Measurements from ENCODE around the gene YEATS2.

The YEATS2 gene

DNA sequence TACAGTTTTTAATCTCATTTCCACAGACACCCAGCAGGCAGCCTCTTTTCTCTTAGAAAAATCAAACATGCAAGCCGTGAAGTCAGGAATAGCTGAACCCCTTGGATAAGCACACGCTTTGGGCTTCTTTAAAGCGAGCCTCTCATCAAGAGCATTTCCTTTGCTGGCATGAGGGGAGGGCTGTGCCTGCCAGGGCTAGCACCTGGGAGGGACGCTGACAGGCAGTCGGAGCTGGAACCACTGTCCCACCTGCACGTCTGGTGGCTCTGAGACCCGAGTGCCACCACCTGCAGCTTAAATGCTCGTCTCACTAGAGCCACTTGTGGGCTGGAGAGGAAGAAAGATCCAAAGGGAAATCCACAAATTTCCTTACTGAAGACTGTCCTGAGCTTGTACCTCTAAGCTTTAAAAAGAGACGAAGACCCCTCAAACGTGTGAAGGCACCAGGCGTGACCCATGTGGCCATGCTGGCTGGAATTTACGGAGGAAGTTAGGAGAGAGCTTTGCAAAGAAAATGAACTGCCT is 118.4 kb downstream of the YEATS2 start:
- DNase-seq = no peak

DNA sequence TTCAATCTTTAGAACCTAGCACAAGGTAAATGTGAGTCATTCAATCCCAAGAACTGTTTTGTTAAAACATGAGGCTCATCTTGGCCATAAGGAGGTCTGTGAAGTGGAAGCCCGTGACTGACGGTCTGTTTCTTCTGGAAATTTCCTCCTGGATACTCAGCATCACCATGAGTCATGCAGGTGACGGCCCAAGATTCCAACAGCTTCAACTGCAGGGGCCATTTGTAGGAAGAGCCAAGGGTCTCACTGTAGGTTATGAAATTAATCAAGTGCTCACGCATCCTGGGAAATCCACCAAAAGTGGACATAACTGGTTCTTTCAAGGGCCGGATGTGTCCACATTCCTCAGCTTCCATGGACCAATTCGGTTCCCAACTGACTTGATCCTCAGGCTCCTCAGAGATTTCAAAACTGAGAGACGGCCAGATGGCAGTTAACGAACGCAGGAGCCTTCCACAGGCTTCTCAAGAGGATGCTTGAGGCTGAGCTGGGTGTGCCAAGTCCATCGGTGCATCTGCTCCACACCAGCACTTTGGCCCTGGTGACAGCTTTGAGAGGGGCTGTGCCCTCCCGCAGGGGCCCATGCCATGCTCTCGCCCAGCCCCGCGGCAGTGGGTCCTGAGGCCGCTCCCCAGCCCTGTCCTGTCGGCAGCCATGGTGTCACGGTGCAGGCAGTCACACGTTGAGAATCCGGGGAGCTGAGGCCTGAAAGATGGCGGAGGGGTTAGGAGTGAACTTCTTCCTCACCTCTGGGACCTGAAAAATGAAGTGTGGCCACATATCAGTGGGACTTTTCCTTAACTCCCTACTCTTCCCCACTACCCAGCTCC is 119.3 kb downstream of the YEATS2 start:
- DNase-seq = no peak

DNA sequence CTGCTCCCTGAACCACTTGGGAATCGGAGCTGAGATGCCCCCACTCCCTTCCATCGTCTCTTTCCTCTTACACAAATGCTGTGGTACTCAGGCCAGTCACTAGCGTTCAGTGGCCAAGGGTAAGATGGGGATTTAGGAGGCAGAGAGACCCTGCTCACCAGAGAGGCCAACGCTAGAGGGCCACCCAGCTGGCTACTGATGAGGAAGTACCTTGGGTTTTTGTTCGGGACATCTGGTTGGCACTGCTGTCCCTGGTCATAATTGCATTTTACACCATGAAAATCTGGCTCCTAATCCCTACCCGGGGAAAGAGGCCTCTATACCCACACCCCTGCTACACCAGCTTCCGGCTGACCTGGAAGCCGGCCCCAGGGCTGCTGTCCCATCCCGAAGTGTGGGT is 120.0 kb downstream of the YEATS2 start:
- DNase-seq = no peak

DNA sequence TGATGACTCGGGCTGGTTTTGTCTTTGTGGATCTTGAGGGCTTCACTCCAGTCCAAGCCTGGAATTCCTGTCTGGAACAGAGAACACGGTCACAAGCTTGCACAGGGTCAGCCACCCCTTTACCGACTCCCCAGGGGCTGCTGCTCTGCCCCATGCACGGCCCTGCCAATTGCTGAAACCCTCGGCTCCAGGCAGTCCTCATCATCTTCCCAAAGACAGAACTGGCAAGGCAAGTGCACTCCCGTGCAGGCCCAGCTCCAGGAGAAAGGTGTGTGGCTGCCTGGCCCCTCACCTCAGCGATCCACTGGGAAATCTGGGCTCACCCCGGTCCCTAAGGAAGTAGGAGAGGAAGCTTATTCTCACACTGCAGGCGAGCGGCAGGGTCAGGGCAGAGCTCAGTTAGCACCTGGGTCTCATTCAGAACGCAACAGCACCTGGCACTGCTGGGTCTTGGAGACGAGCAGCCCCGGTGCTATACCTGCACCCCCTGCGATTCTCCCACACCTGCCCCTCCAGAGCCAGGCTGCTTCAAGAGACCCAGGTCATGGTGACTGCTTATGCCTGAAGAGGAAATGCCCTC is 120.5 kb downstream of the YEATS2 start:
- DNase-seq = no peak

DNA sequence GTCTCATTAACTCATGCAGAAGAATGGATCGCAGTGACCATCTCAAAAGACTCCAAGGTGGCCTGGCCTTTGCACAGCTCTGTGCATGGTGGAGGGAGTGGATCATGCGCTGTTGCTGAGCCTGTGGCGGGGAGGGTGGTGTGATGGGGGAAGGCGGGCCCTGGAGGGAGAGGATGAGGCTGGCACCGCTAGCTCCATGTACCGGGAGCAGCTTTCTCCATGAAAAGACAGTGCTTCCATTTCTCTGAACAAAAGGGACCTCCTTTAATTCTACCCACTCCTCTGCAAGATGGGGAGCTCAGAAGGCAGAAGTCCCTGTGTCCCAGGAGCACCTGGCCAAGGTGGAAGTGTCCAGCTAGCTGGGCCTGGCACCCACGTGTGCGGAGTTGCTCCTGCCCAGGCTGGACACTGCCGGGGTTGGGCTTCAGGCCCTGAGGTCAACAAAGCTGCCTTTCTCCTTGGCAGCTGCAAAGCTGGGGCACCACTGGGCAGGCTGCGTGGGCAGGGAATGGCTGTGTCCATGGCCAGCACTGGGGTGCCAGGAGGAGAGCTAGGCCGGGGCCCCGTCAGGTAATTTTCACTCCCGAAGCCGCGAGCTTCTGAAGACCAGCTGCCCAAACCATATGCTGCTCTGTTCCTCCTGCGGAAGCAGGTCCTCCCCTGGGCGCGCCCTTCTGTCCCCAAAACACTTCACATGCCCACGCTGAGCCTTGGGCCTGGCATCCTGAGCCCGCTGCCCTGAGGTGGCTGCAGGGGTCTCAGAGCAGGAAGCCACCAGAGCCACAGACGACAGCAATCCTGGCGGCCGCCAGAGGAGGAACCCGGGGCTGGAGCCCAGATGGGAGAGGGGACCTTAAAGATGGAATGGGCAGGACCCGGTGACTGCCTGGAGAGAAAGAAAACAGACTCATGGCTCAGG is 121.4 kb downstream of the YEATS2 start:
- DNase-seq = no peak

DNA sequence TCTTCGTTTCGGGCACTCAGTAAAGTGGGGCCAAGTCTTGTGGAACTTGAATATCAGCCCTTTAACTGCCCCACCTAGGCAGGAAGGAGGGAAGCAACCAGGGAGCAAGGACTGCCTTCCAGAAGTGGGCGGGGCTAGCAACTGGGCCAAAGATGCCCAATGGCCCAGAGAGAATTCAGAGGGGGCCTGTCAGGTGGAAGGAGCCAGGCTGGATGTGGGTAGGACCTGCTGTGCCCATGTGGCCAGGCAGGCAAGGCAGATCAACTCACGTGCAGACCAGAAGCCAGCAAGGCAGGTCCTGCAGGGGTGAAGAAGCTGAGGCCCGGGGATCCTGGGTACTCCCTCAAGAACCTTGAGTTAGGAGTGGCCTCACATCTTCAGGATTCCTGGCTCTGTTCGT is 122.2 kb downstream of the YEATS2 start:
- no peak for DNase-seq

DNA sequence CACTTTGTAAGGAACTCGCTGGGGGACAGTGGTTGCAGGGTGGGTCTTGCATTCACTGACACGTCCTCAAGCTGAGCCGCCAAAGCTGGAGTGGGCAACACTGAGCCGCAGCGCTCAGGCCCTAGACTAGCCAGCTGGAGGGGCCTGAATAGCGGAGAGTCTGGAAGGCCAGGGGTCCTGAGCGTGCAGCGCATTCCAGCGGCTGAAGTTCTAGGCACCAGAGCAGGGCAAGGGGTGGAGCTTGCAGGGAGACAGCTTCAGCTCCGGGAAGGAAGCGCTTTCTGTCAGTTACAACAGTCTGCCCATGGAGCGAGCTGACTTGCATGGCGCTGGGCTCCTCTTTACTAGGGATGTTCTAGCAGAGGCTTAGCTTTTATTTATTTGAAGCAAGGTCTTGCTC is 125.0 kb downstream of the YEATS2 start:
- DNase-seq = no peak

DNA sequence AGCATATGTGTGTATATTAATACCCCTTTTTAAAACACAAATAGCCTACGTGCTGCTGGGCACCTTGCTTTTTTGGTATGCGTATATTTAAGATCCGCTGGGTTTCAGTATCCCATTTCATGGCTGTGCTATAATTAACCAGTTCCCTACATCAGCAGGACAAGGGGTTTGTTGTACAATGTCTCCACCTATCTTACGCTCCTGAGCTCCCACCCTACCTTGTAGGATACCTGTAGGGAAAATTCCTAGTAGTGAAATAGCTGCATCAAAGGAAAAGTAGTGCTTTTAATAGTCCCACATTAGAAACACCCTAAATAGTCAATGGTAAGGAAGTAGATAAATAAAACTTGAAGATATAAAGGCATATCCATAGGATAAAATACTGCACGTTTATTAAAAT is 126.4 kb downstream of the YEATS2 start:
- peak; percentile 59 for DNase-seq

DNA sequence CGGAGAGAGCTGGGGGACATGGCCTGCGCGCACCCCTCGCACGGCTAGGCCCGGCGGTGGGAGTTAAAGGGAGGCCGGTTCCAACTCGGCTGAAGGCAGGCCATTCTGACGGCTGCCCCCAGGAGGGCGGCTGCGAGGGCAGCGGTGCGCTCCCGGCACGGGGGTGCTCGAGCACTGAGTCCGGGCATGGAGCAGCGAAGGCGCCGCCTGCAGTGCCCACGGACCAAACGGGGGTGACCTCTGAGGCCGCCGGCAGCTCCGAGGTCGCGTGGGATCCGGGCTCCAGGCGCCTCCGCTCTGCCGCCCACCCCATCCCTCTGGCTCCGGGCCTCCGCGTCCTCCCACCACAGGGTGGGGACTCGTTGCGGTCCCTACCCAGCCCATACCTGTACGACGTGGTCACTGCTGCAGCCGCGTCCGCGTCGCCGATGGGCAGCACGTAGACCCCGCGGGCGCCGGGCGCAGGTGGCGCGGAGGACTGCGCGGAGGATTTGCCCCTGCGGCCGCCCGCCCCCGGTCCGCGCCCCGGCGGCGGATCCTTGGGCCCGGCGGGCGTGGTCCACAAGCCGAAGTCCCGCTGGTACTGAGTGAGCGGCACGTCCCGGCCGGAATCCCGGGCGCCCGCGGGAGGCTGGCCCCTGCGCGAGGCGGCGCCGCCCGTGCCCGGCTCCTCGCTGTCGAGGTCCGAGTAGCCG is 127.3 kb downstream of the YEATS2 start:
- peak; percentile 41 for DNase-seq

DNA sequence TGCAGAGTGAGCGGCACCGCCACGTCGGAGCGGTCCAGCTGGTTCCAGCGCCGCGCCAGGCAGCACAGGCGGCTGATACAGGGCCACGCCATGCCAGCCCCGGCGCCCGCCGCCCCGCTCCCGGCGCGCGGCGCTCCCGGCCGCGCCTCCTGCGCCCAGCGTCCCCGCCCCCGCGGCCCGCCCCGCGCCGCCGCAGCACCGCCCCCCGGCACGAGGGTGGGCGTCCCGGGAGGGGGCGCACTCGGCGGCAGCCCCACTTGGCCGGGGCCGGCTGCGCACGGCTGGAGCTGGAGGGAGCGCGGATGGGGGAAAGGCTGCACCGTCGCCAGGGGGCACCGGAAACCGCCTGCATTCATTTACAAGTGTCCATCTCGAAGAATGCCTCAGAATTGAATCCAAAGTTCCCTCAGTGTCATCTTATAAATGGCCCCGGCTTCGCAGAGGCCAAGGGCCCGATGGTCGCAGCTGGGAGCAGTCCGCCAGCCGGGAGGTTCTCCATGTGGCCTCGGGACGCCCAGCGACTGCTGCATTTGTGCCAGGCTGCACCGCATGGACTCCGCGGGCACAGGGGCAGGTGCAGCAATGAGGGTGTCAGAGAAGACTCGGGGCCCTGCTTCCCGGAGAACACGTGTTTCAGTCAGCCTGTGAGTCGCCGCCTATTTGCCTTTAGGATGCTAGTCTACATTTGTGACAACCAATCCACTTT is 128.0 kb downstream of the YEATS2 start, which contains the start of gene MAP6D1:
Gene MAP6D1, minus strand, starts transcription at position 122 of the 706 bp plus-strand sequence. Its CDS starts 30 bp downstream, at position 92.
- peak; percentile 86 for DNase-seq

DNA sequence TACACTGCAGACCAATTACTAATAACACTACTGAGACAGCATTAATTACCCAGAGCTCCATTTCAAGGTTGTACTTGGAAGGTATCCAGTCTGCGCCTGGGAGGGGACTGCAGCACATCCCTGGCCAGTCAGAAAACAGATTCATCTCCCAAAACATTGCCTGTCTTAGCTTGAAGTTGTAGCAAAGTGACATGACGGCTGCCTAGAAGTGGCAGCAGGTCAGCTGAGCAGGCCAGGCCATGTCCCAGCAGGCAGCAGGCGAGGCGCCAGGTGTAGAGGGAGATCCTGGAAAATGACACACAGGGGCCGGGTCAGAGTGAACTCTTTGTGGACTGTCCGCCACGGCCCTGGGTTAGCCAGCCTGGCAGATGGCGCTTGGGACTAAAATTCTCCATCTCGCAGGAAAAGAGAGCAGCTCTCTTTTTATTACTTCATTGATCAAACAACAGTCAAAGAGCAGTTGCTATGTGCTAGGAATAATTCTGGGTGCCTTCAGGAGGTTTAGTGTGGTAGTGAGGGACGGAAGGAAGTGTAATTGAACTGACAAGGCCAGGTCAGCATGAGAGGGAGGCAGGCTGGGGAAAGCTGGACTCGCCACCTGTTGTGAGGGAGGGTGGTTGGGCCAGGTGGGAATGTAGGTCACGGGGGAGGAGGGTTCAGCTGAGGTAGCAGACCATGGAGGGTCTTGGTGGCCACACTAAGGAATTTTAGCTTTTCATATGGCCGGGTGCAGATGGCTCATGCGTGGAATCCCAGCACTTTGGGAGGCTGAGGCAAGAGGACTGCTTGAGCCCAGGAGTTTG is 129.1 kb downstream of the YEATS2 start:
- DNase-seq = peak; percentile 91

DNA sequence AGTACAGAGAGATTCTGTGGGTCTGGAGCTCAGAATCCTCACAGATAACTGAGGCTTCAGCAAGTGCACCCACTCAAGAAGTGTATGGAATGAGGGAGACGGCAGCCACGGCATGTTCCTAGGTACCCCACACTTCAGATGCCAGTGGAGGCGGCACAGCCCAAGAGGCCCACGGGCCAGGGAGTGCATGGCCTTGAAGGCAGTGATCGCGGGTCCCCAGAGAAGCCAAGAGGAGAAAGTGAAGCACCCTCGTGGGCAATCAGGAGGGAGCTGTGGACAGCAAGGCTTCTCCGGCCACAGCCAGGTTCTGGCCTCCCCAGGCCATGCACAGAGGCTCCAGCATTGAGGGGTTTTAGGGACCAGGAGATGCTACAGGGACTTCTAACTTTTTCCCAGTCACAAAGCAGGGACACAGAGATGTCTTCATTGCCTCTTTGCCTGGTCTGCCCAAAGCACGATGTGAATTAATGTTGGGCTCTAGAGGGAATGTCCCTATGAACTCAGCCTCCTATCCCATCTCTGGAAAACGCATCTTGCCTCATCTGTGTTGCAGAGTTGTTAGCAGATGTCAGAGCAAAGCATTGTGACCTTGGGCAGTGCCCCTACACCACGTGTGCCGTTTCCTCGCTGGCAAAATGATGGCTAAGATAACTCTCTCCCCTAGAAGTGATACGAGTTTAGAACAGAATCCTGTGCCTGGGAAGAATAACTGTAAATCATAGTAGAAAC is 130.4 kb downstream of the YEATS2 start:
- no peak for DNase-seq

DNA sequence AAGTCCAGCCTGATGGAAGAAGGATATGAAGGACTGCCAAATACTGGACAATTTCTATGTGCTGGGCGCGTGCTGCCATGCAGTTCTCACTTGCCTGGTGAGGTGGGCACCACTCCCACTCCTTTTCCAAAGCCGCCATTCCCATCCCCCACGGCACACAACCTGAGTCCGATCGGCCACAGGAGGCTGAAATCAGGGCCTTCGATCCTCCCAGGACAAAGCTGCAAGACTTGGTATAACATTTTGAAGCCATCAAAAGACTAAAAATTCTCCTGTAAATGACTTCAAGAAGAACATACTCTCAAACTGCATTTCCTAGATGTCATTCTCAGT is 130.9 kb downstream of the YEATS2 start:
- DNase-seq = no peak

DNA sequence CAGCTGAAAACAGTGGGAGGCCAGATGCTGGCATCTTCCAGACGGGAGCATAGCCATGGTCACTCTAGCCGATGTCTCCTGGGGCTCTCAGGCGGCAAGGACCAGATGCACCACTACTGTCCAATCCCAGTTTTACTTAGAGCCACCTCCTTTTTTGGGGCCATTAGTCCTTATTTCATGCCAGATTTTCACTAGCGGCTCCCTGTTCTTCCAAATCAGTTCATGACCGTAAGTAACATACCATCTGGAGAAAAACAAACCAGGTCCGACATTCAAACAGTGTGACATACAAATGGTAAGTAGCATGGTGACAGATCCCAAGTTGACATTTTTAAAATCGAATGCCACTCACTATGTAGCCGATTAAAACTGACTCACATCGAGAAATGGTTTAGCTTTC is 131.9 kb downstream of the YEATS2 start:
- no peak for DNase-seq

DNA sequence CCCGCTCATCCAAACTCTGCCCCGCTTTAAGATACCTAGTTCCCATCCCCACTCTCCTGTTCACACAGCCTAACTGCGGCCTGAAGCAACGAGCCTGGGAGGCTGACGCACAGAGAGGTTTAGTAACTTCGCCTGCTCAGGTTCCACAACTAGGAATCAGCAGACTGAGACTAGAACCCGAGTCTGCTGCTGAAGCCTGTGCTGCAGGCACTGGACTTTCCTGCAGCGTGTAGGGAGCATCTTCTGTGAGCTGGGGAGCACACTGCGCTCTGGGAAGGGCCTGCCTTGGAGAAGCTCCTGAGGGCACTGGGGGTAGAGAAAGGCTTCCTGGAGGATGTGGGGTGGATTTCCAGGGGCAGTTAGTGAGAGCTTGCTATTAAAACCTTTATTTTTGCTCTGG is 132.6 kb downstream of the YEATS2 start:
- no peak for DNase-seq

DNA sequence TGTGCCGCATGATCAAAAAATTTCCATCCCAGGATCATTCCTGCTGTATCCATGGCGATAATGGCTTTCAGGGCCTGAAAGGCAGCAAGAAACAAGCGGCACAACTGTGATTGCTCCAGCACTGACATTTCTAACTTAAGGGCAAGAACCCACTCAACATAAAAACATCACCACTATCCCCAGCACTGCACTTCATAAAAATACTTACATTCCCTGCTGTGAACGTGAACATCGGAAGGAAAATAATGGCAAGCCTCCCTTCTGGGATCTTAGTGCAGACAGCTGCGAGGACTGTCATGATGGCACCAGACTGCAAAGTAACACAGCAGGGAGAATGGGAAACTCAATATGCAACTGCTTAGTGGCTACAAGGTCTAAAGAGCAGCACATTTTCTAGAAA is 135.9 kb downstream of the YEATS2 start:
- DNase-seq = no peak

DNA sequence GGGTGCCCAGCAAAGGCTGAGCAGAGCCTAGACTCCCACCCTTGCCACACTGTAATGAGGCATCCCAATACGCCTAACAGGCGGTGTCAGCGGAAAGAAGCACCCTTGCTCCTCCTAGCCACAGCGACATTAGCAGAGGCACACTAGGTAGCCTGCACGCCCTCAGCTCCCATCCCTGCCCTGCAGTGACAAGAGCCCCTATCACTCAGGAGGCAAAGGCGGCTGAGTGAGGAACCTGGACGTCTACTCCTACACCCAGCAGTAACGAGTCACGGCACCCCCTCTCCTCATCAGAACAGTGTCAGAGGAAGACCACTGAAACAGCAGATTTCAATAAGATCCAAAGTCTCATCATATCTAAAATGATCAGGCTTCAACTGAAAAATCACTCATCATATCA is 139.8 kb downstream of the YEATS2 start:
- DNase-seq = no peak

DNA sequence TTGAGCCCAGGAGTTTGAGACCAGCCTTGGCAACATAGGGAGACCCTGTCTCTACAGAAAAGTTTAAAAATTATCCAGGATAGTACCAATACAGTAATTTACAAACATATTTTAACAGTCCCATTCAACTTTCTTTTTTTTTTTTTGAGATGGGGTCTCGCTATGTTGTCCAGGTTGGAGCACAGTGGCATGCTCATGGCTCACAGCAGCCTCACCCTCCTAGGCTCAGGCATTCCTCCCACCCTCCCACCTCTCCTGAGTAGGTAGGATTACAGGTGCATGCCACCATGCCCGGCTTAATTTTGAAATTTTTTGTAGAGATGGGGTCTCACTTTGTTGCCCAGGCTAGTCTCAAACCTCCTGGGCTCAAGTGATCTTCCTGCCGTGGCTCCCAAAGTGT is 140.3 kb downstream of the YEATS2 start:
- no peak for DNase-seq

DNA sequence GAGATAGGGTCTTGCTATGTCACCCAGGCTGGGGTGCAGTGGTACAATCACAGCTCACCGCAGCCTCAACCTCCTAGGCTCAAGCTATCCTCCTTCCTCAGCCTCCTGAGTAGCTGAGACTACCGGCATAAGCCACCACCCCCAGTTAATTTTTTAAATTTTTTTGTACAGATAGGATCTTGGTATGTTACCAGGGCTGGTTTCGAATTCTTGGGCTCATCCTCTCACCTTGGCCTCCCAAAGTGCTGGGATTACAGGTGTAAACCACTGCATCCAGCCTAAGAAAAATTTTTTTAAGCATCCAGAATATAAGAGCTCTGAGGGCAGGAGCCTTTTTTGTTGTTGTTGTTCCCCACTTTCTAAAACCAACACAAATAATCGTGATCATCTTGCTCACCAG is 142.2 kb downstream of the YEATS2 start:
- no peak for DNase-seq

DNA sequence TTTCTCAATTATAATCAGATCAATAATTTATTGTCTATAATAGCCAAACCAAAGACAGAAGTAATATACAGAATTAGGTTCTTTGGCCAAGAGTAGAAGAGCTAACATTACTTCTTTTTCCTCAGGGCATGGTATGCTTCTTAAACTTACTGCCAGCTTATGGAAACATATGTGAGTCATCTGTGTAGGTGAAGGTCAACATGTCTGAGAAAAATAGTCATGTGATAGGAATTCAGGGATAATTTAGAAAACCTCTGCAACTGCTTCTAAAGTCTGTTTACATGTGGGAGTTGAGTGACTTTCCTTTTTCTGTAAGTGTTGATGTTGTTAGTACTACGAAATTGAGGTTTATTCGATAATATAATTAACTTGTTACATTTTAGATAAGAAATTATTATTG is 147.0 kb downstream of the YEATS2 start:
- no peak for DNase-seq

DNA sequence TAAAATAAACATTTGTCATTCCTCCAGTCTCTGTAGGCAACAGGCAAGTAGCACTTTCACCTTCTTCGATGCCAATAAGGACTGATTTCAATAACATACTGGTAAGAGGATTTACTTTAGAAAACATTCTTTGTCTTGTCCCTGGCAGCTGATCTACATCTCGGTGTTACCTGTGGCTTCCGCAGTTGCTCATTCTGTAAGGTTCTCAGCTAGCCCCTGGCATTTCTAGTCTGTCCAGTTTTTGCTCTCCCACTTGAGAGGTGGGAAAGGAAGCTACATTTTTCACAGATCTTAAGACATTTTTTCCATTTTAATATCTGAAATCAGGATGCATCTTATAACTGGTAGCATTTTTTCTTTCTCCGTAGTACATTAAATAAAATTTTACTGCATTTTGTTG is 147.5 kb downstream of the YEATS2 start:
- DNase-seq = no peak

Measured in NCI-H1105 treated with DMSO at 0.1 percent for 48 hours (cell line).